AG04450 (cell line): Measurements from ENCODE around the gene FIP1L1. TPM values are rescaled to one million over a fixed set of nuclear protein-coding genes. Genes with fewer than 3 reads are reported as not detected.

Experiments used
- CTCF ChIA-PET: fragments of 300-600, 350-600 bp; formaldehyde crosslinking; extraction: SDS; loops from one replicate; lab custom pipeline; 2022; ENCODE audit warnings: antibody characterized with exemption, inconsistent platforms; lab: Charles Lee
- POLR2A ChIA-PET: fragments of 350-600 bp; formaldehyde crosslinking; extraction: SDS; loops from one replicate; lab custom pipeline; 2021; ENCODE audit warnings: antibody characterized with exemption, inconsistent platforms; lab: Yijun Ruan, JAX
- DNase-seq: peaks from one replicate; pipeline ENCODE4 v3.0.0-alpha.2; 2011; ENCODE audit warnings: low read depth, low spot score
- H3K27ac ChIP-seq: one replicate; pipeline ENCODE4 v1.5.1; 2012; ENCODE audit warnings: low read depth, low read length, control low read depth
- H3K27me3 ChIP-seq: one replicate; pipeline ENCODE4 v1.6.0; 2012; ENCODE audit warnings: low read length; ENCODE audit not compliant: control insufficient read depth, insufficient read depth
- H3K4me3 ChIP-seq: 2 replicates; pipeline ENCODE4 v1.5.1; 2011; ENCODE audit warnings: mild to moderate bottlenecking, low read depth, low read length, control low read depth
- H3K9me3 ChIP-seq: 2 replicates; pipeline ENCODE4 v1.5.1; 2012; ENCODE audit warnings: low read length; ENCODE audit not compliant: control insufficient read depth, insufficient read depth
- polyA plus RNA-seq: library from polyadenylated mRNA; depleted of rRNA; stranded (reverse); fragments of >200 nt; gene quantifications from 2 replicates; pipeline ENCODE4 v1.2.3, GENCODE V29; 2011
- TF ChIP-seq, protein P1 (sequence below): IDR thresholded peaks from 2 replicates; pipeline ENCODE4 v1.5.1; 2011; ENCODE audit warnings: low read depth, low read length, control low read depth, inconsistent platforms

Gene FIP1L1
- polyA plus RNA-seq, 1 experiment: 30.5 TPM

DNA sequence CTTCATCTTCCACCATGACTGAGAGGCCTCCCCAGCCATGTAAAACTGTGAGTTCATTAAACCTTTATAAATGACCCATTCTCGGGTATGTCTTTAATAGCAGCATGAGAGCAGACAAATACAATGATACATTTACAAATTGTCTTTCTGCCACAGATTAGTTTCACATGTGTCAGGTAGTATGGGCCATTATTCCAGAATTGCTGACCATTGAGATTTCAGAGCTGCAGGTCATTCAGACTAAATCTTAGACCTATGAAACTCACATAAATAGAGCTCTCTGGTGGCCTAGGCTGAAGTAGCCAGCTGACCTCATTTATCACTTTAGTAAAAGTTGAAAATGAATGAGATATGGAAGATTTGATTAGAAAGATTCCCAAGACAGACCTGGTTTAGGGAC, 105.8 kb downstream of the FIP1L1 start:
- Histone ChIP-seq H3K27me3 (no peaks in the 10 kb centered on the region), H3K9me3 (no peaks in the 10 kb centered on the region; the same call in 1 of the 2 replicates), H3K4me3 (no peak overlapping the region), H3K27ac (no peak overlapping the region)
- POLR2A ChIA-PET: no interaction called here
- TF ChIP-seq, protein P1, sequence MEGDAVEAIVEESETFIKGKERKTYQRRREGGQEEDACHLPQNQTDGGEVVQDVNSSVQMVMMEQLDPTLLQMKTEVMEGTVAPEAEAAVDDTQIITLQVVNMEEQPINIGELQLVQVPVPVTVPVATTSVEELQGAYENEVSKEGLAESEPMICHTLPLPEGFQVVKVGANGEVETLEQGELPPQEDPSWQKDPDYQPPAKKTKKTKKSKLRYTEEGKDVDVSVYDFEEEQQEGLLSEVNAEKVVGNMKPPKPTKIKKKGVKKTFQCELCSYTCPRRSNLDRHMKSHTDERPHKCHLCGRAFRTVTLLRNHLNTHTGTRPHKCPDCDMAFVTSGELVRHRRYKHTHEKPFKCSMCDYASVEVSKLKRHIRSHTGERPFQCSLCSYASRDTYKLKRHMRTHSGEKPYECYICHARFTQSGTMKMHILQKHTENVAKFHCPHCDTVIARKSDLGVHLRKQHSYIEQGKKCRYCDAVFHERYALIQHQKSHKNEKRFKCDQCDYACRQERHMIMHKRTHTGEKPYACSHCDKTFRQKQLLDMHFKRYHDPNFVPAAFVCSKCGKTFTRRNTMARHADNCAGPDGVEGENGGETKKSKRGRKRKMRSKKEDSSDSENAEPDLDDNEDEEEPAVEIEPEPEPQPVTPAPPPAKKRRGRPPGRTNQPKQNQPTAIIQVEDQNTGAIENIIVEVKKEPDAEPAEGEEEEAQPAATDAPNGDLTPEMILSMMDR: no peak
- CTCF ChIA-PET: interaction anchor here (1.4 kb wide), 1 partner anchor 751 kb away, joined by 3 read pairs; no protein-coding TSS in a partner anchor
- no peak for DNase-seq

DNA sequence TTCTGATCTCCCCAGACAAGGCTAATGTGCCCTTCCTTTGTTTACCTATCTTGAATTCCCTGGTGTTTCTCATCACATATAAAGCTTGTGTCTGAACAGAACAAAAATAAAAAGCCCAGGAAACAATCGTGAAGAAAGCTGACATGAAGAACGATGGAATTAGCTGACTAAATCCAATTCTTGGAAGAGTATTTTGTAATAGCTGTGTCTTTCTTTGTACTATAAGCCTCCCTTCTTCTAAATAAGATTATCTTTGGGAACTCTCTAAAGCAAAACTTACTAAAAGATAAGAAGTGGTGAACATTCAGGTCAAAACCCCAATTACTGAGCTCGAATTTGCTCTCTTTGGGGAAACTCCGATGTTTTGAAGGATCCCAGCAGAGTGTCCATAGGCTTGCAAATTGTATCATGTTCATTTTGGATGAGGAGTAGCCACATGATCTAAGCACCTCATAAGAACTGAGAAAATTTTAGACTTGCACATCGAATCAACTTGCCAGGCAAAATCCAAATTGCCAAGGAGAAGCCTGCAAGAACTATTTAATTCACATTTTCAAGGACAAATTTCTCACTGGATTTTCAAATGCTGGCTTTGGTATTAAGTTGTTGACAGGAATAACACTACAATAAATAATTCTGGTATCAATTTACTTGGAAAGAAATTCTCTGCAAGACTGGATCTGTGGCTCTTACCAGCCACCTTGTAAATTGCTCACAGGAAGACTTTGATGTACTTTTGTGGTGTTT, 107.6 kb downstream of the FIP1L1 start:
- H3K27me3 ChIP-seq: no peaks in the 10 kb centered on the region
- H3K27ac ChIP-seq: no peak overlapping the region
- TF ChIP-seq, protein P1: no peak
- no peak for DNase-seq
- no peak overlapping the region for H3K4me3 ChIP-seq
- ChIA-PET CTCF (interaction anchor here (0.8 to 1.7 kb wide), 2 partner anchors 471 to 748 kb away, joined by 3 to 5 read pairs; no protein-coding TSS in a partner anchor), POLR2A (interaction anchor here (0.7 kb wide), 1 partner anchor 53 kb away, joined by 3 read pairs; no protein-coding TSS in a partner anchor)
- H3K9me3 ChIP-seq: no peaks in the 10 kb centered on the region; the same call in 1 of the 2 replicates

DNA sequence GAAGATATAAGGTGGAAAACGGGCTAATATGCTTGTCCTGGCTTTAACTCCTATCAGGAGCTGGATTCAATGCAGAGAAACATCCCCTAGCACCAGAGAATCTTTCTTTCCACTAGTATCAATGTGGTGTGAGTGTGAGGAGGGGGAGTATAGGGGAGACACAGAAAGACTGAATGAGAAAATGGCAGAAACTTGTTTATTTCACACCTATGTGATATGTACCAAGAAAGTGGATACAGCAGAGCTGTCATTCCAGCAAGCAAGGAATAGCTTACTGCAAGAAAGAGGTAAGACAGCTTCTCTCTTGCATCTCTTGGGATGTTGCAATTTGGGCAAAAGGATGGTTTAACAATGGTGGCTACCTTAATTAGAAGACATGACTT, 108.2 kb downstream of the FIP1L1 start:
- POLR2A ChIA-PET: no interaction called here
- DNase-seq: no peak
- TF ChIP-seq, protein P1: no peak
- Histone ChIP-seq H3K27me3 (no peaks in the 10 kb centered on the region), H3K9me3 (no peaks in the 10 kb centered on the region; the same call in 1 of the 2 replicates), H3K27ac (no peak overlapping the region), H3K4me3 (no peak overlapping the region)
- CTCF ChIA-PET: interaction anchor here (0.6 to 1.7 kb wide), 4 partner anchors 9 to 748 kb away, joined by 3 to 5 read pairs (median 4); no protein-coding TSS in a partner anchor

DNA sequence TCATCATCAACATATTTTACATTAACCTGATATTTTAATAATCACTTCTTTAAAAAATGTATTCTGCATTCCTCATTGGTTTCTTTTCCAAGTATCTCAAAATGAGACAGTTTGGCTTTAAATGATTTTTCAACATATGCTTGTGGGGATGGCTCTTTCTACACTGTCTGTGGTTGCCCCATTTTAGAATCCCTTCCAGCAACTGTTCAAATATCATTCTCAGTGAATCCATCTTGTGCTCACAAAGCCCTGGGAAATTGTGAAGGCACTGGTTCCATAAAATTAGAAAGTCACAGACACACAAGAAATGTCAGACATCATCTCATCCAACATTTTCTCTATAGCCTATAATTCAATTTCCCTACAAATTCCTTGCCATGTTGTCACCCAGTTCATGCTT, 110.3 kb downstream of the FIP1L1 start:
- POLR2A ChIA-PET: no interaction called here

More for the DNA sequence above, 110.3 kb downstream of the FIP1L1 start:
- no peak for DNase-seq
- Histone ChIP-seq H3K4me3 (no peak overlapping the region), H3K9me3 (no peaks in the 10 kb centered on the region), H3K27ac (no peak overlapping the region), H3K27me3 (no peaks in the 10 kb centered on the region)
- CTCF ChIA-PET: interaction anchor here (0.8 kb wide), 1 partner anchor 472 kb away, joined by 3 read pairs; no protein-coding TSS in a partner anchor
- TF ChIP-seq, protein P1: no peak
